IPS DF 19.7 (cell line): ENCODE results near the gene SNX9.
"Not testable (repeated sequence)": the region's sequence is repeated elsewhere in the genome, so short reads cannot be mapped to it uniquely, and the experiment has no call there.

Experiments used
- DNase-seq: peaks from one replicate; pipeline ENCODE4 v3.0.0-alpha.2; 2013; ENCODE audit warnings: low read depth, low spot score

Gene SNX9

DNA sequence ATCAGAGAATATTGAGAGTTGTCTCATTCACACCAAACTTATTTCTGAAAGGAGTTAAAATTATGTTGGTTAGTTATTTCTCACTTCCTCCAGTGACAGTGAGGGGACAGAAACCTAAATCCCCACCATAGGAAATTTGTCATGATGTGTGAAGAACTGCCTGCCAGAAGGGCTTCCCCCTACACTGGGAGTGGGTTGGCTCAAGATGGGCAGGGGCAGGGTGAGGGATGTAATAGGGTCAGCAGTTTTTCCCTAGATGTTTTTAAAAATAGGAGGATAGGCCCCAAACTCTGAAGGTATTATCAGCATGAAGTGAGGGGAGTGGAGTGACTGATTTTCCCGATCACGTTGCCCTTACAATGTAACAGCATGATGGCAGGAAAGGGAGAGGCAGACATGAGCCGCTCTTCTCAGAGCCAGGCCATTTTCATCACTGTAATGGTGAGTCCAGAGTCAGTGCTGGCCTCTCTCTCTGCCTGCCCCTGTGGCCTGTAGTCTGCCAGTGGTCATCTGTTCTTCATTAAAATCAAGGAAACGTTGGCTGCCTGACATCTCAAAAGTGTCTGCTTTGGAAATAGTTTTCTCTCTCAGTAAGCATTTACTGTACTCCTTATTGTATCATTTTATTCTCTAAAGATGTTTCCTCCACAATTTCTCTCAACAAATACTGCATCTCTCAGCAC is 98.8 kb downstream of the SNX9 start:
- DNase-seq = no peak

DNA sequence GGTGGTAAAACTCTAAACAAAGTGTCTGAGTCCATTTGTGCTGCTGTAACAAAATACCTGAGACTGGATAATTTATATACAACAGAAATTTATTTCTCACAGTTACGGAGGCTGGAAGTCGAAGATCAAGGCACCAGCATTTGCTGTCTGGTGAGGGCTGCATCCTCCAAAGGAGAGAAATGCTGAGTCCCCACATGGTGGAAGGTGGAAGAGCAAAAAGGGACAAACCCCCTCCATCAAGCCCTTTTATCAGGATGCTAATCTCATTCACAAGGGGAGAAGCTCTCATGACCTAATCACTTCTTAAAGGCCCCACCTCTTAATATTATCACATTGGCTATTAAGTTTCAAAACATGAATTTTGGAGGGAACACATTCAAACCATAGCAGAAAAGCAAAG is 102.7 kb downstream of the SNX9 start:
- no peak for DNase-seq

DNA sequence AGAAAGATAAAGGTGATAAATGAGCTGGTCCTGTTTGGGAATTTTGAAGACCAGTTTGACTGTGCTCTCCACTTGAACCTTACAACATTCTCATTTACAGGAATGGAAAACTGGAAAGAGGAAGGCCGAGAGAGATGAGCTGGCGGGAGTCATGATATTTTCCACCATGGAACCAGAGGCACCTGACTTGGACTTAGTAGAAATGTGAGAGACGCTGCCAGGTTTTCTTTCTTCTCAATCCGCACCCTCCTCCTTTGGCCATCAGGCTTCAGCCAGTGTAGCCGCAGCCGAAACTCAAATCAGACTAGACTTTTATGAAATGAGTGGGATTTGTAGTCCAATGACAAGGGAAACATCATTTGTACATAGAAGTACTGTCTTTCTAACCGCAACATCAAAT is 104.0 kb downstream of the SNX9 start:
- no peak for DNase-seq

DNA sequence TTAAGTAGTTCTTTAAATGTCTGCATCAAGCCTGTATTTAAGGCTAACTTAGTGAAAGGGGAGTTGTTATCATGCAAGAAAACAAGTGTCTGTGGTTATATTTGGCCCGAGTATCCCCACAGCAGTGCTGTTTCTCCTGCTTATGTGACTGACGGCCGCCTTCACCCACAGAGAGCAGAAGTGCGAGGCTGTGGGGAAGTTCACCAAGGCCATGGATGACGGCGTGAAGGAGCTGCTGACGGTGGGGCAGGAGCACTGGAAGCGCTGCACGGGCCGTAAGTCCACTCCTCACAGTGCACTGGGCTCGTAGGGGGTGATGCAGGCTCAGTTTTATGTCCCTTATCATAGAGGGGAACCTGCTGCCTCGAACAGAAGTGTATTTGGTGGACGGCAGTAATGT is 105.4 kb downstream of the SNX9 start:
- no peak for DNase-seq

DNA sequence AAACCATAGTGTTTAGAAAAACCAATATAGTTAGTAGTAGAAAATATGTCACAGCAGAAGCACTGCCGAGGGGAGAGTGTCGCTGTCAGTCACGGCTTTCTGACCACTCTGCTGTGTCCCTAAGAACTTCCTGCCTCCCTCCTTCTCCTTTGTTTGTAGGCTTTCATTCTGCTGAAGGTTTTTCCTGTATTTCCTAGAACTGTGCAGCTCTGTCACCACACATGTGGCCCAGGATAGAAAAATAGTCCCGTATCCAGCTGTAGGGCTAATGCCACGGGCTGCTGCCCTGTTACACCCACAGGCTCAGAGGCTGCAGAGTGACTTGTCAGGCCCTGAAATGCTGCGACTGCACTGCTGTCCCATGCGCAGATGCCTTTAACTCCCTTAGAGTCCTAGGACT is 106.0 kb downstream of the SNX9 start:
- DNase-seq = no peak

DNA sequence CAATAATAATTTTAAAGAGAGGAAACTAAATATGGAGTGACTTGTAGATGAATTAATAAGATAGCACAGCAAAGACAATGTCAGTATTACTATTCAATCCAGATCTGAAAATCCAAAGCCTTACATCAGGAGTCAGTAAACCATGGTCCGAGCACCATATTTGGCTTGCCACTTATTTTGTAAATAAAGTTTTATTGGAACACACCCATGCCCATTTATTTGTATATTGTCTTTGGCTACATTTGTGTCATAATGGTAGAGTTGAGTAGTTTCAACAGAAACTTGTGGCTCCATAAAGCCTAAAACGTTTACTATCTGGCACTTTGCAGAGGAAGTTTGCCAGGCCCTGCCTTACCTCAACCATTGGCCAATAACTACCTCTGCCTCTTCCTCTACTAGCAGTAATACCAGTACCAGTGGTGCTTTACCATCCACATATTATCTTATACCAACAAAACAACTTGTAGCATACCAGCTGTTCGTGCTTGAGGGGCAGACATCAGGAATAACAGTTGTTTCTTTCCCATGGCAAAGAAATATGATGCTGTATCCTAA is 106.8 kb downstream of the SNX9 start:
- DNase-seq = no peak

DNA sequence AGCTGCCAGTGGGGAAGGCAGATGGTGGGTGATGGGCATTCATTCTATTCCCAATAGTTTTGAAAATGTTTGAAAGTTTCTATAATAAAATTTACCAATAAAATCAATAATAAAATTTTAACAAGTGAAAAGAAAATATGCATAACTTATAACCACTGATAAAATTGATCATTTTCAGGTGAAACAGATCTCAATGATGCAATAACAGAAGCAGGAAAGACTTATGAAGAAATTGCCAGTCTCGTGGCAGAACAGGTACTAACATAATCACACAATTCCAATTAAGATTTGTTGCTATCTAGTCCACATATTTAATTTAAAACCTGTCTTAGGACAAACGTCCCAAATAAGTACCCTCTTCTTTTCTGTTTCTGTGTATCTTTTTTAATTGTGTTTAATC is 112.7 kb downstream of the SNX9 start:
- DNase-seq = no peak

DNA sequence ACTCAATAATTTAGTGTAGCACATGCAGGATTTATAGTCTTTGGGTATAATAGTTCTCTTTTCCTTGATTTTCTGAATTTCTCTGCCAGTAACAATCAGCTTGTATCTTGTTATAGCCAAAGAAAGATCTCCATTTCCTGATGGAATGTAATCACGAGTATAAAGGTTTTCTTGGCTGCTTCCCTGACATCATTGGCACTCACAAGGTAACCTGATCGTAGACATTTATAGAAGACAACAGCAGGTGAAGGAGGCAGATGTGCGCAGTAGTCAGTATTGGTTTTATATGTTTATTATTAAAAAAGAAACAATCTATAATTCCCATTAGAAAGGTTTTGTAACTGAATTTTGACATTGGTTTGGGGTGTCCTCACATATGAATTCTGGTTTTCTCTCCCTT is 114.3 kb downstream of the SNX9 start:
- DNase-seq = no peak

DNA sequence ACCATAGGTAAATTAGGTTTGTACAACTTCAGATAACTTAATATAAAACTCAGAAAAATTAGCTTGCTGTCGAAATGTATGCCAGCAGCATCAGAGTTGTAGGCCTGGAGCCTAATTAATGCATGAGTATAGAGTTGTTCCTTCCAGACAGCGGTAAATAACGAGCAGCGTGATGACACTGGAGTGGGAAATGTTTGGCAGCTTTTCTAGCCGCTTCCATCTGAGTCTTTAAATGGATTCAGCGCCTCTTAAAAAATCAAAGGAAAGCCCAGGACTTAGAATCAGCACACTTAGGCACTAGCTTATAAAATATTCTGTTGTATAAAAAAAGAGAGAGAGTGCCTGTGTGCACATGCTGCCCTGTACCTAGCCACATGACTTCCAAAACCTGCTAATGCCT is 114.9 kb downstream of the SNX9 start:
- DNase-seq = no peak

DNA sequence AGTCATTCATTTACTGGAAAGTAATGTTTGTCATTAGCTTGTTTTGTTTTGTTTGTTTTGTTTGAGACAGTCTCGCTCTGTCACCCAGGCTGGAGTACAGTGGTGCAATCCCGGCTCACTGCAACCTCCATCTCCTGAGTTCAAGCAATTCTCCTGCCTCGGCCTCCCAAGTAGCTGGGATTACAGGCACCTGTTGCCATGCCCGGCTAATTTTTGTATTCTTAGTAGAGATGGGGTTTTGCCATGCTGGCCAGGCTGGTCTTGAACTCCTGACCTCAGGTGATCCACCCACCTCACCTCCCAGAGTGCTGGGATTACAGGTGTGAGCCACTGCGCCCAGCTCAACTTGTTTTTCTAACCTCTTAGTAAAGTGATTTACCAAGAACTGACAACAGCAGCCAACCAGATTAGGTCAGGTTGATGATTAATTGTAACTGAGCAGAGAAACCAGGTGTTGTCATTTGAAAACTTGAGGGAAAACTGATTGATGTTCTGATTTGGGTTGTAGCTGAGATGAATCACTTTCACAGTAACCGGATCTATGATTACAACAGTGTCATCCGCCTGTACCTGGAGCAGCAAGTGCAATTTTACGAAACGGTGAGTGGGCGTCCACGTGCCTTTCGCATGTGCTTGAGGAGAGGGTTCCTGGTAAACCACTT is 117.5 kb downstream of the SNX9 start:
- DNase-seq = not testable (repeated sequence)

DNA sequence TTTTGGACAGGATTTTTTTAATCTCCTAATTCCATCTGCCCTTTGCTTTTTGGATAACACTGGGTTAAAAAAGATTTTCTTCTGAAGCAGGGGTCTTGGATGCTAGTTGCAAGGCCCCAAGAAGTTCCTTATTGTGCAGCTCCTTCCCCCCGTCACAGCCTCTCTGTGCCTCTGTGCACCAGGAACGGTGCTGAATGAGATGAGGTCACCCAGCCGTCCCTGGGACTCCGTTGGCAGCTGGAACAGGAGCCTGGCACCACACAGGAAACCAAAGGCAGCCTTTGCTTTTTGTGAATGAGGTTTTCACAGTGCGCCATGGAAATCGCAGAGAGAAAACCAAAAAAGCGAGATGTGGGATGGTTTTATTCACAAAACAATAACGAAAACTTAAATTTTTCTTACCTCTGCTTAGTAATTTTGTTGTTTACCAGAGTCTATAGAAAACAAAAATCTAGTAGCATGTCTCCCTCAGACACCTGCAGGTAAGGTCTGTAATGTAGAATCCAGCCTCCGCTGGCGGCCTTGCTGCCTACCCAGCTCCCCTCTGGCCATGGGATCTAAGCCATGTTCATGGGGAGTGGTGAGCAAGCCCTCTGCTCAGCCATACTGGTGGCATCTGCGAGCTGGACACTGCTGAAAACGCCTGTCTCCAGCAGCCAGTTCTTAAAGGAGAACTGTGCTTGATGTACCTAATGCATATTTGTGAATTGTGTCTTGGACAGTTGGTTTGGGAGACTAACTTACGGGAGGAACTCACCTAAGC is 118.2 kb downstream of the SNX9 start:
- no peak for DNase-seq

DNA sequence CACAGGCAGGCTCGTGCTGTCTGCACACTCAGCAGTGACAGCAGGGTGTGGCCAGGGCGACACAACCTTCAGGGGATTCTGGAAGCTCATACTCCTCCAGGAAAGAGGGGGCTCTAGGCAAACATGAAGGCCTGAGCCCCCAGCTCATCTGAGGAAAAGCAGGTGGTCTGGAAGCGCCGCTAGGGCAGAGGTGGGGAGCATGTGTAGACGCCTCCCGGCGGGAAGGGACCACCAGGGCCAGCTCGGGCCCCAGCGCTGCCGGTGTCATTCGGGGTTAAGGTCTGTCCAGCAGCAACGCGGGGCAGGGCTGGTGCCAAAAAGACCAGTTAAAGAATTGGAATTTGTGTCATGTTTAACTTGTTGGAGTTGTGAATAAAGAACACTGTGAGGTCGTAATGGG is 119.3 kb downstream of the SNX9 start:
- DNase-seq = no peak

DNA sequence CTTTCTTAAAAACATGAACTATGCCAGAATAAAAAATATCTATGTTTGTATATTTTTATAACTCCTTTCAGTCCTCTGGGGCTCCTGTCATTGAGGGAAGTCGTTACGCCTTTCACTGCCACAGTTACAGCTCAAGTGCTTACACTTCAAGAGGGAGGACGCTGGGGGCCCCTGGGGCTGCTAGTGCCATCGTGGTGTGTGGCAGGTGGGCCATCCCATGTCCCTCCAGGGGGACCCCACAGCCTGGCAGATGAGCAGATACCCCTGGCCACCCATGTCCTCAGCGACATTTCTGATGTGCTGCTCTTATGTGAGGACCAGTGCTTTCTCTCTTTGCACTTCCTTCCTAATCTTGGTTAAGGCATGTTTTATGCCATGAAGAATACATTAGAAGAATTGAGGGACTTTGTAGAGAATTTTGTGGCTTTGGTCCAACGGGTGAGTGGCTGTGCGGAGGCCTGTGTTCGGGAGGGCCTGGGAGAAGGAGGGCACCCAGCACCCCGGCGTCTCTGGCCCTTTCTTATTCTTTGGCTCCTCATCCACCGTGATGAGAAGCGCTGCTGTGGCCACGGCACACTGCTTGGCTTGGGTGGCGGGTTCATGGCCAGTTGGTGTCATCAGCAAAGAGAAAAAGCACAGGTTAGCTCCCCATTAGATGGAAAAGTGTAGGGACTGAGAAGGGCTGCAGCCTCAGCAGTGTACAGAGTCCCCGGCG is 120.4 kb downstream of the SNX9 start:
- DNase-seq = no peak

DNA sequence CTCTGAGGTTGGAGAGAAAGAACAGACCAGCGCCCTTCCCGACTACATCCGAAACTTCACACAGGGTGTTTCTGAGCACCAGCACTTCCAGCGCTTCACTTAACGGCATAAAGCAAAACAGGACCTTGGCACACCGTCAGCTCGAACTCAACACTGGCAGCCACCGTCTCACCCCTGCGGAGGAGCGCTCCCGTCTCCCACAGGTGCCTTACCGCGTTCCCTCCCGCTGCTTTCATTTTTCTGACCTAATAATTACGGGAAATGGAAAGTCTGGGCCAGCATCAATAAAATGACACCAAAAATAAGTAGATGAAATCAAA is 120.9 kb downstream of the SNX9 start:
- DNase-seq = no peak

DNA sequence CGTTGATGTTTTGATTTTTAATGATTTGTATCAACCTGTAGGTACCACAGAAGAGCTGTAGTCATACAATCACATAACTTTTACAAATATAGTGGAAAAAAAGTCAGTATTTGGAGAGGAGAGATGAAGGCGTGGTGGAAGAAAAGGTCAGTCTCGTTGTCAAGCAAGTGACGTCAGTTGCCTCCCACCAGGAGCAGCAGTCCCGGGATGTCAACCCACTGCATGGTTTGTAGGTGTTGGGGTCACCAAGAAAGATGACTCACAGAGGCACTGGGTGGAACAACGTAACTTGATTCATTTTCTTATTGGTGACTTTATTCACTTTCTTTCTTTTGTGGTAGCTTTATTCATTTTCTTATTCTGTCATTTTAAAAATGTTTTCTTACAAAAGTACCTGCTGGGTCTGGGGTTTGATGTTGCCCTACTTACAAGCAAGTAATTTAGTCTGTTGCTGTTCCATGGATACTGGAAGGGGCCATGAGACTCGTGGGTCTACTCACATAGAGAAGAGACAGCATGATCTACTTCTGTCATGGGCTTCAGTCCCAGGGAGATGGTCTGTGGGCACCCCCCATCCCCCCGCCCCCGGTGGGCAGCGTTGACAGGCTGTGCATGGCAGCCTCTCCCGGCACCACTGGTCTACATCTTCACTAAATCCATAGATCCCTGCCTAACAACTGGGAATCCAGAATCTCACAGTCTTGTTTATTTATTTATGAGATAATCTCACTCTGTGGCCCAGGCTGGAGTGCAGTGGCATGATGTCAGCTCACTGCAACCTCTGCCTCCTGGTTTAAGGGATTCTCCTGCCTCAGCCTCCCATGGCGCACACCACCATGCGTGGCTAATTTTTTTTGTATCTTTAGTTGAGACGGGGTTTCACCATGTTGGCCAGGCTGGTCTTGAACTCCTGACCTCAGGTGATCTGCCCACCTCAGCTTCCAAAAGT is 122.2 kb downstream of the SNX9 start:
- DNase-seq = no peak

DNA sequence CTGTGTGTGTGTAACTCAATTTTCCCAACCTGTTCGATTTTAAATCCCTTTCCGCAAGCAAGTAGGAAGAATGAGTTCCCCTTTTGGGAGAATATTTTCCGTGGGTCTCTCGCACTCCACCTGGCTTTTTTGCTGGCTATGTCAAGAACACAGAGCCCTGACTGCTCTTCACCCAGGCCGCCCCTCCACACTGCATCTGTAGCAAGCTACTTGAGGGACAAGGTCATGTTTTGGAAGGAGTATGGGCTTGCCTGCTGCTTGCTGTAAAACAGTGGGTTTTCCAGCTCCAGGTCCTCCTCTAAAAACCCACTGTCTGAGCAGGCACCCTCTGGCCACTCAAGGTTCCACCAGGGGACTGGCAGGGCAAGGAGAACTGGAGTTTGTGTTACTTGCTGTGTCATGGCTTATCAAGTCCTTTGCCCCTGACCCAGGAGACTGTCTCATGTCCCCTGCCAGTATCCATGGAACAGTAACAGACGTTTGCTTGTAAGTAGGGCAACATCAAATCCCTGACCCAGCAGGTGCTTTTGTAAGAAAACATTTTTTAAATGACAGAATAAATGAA is 123.1 kb downstream of the SNX9 start:
- DNase-seq = no peak

DNA sequence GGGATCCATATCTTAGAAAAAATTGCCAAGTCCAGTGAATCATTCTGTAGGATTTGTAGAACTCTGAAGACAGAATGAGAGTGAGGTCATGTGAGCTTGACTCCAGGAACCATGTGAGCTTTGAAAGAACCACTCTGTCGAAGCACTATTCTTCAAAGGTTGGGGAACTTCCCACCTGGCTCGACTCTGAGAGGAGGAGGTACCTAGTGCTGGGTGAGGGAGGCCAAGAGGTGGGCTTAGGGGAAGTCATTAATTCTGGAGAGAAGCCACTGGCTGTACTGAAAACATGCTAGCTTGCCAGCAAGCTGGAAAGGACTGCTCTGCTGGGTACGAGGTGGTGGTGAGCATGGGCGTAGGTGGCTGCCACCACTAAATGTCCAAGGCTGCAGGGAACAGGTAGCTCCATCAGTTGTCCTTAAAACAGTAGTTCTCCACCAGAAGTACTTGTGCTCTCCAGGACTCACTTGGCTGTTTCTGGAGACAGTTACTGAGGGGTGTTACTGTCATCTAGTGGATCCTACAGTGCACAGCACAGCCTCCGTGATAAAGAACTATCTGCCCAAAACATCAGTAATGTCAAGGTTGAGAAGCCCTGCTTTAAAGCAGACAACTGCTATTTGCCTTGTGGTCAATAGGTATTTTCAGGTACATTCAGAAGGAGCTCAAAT is 124.0 kb downstream of the SNX9 start:
- no peak for DNase-seq

DNA sequence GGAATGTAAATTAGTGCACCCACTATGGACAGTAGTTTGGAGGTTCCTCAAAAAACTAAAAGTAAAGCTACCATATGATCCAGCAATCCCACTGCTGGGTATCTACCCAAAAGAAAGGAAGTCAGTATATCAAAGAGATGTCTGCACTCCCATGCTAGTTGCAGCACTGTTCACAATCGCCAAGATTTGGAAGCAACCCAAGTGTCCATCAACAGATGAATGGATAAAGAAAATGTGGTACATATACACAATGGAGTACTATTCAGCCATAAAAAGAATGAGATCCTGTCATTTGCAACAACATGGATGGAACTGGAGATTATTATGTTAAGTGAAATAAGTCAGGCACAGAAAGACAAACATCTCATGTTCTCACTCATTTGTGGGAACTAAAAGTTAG is 127.9 kb downstream of the SNX9 start:
- DNase-seq = not testable (repeated sequence)

DNA sequence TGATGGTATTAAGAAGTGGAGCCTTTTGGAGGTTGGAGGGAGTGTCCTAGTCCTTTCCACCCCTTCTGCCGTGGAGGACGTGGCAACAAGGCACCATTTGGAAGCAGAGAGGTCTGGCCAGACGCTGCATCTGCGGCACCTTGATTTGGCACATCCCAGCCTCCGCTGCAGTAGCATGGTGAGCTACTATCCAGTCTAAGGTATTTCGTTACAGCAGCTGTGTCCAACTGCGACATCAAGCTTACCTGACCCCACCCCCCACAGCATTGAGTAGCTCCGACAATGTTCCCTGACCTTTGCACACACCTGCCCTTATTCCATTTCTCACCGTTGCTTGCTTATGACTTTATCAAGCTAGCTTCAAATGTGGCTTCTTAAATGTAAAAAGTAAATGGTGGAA is 128.8 kb downstream of the SNX9 start:
- DNase-seq = no peak

DNA sequence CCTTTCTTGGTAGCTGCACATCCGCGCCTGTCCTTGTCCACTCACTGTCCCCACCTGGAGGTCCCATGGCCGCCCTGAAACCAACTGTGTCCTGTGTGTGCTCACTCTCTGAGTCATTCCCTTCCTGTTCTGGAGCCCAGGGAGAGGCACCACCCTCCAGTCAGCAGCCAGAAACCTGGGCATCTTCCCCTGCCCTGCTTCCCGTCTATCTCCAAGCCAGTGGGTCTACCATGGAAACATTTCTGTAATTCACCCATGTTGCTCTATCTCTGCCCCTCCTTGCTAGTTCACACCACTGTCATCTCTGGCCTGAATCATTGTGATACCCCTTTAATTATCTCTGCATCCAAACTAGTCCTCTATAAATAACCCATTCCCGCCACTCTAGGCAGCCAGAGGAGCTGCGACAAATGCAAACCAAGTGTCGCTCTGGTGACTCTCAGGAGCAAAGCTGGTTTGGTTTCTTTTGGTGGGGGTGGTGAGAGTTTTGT is 129.9 kb downstream of the SNX9 start:
- DNase-seq = no peak
